Epithelial cell of esophagus (primary cell): ENCODE data around the gene EFEMP1.

ENCODE experiments used
- DNase-seq: peaks from one replicate; pipeline ENCODE4 v3.0.0; 2010; ENCODE audit warnings: low read depth
- H3K4me3 ChIP-seq: 2 replicates; pipeline ENCODE4 v1.5.1; 2011; ENCODE audit warnings: mild to moderate bottlenecking, low read length, control low read depth
- CTCF ChIP-seq: IDR thresholded peaks from 2 replicates; pipeline ENCODE4 v1.5.1; 2011; ENCODE audit warnings: low read depth, mild to moderate bottlenecking, low read length, control low read depth, inconsistent platforms; ENCODE audit not compliant: insufficient read depth; ENCODE audit errors: missing control alignments

The EFEMP1 gene

GRCh38 chr2:55857766-55858165, 65.8 kb downstream of the EFEMP1 start:
- TF ChIP-seq CTCF: no peak
- no peak for DNase-seq

GRCh38 chr2:55856936-55857335, 66.6 kb downstream of the EFEMP1 start:
- TF ChIP-seq CTCF: no peak

More at GRCh38 chr2:55857766-55858165, 65.8 kb downstream of the EFEMP1 start:
- no peak overlapping the region for H3K4me3 ChIP-seq

GRCh38 chr2:55848096-55848495, 75.5 kb downstream of the EFEMP1 start:
- TF ChIP-seq CTCF: no peak

More at GRCh38 chr2:55856936-55857335, 66.6 kb downstream of the EFEMP1 start:
- DNase-seq: peak; percentile 90
- H3K4me3 ChIP-seq: no peak overlapping the region

GRCh38 chr2:55846426-55846825, 77.2 kb downstream of the EFEMP1 start:
- no peak overlapping the region for H3K4me3 ChIP-seq
- DNase-seq: no peak
- TF ChIP-seq CTCF: no peak

More at GRCh38 chr2:55848096-55848495, 75.5 kb downstream of the EFEMP1 start:
- H3K4me3 ChIP-seq: no peak overlapping the region
- no peak for DNase-seq

- no peak overlapping the region for H3K4me3 ChIP-seq
- TF ChIP-seq CTCF: no peak
- DNase-seq: no peak
Observed at GRCh38 chr2:55844986-55845385, 78.6 kb downstream of the EFEMP1 start.

- H3K4me3 ChIP-seq: no peak overlapping the region
- peak; percentile 73 for DNase-seq
- TF ChIP-seq CTCF: no peak
Observed at GRCh38 chr2:55843994-55844345, 79.6 kb downstream of the EFEMP1 start.
